Body of pancreas (tissue), 4 donors: ENCODE results near the gene EEF1G.

ENCODE experiments used
- POLR2A ChIP-seq, 3 donors: fragments of 450-650 bp; IDR thresholded peaks; one replicate each; pipeline ENCODE4 v1.6.1; 2016; ENCODE audit warnings: antibody characterized with exemption in 3 of 3, mild to moderate bottlenecking in 2 of 3
- TF ChIP-seq, protein P1 (sequence below), 7 experiments: fragments of 450-650 bp in 4 of 7; fragments of 200-600 bp in 3 of 7; sonication (generic) in 3 of 7; IDR thresholded peaks; one replicate each; pipeline ENCODE4 v1.5.1; 2016 to 2019; ENCODE audit warnings: antibody characterized with exemption in 7 of 7

DNA sequence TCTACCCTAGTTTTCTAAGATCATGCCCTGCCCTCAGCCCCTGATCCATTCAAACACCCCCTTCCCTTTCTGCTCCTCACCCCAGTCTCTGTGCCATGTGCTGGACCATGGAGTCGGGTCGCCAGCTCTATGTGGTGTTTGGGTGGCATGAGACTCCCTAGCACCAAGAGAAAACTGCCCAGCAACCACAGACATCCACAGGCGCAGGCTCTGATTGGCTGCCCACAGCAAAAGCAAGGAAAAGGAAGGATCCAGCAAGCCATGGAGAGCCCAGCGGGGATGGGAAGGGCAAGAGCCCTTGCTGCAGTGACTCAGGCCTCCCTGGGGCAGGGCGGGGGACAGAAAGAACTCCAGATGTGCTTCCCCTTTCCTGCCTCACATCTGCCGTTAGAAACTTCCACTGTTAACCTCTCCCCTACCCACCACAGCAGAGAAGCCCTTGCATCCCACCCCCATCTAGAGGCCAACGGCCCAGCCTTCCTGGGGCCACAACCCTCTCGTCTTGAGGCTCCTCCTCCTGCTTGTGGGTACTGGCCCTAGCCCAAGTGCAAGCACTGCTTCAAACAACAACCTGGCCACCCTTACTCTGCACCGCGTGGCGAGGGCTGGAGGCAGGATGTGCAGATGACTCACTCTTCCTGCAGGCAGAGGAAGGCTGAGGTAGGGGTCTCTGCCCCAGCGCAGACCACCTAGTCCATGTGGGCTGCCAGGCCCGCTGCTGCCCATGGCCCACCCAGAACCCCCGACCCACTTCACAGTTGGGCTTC lies 17.4 kb downstream of the EEF1G start:
- TF ChIP-seq, protein P1, sequence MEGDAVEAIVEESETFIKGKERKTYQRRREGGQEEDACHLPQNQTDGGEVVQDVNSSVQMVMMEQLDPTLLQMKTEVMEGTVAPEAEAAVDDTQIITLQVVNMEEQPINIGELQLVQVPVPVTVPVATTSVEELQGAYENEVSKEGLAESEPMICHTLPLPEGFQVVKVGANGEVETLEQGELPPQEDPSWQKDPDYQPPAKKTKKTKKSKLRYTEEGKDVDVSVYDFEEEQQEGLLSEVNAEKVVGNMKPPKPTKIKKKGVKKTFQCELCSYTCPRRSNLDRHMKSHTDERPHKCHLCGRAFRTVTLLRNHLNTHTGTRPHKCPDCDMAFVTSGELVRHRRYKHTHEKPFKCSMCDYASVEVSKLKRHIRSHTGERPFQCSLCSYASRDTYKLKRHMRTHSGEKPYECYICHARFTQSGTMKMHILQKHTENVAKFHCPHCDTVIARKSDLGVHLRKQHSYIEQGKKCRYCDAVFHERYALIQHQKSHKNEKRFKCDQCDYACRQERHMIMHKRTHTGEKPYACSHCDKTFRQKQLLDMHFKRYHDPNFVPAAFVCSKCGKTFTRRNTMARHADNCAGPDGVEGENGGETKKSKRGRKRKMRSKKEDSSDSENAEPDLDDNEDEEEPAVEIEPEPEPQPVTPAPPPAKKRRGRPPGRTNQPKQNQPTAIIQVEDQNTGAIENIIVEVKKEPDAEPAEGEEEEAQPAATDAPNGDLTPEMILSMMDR (IDR thresholded peaks at IDR 0.05), result no peak
- no peak for TF ChIP-seq POLR2A (IDR thresholded peaks at IDR 0.05)
